ENCODE measurements around the gene SIGLEC8.

SIGLEC8 gene

DNA sequence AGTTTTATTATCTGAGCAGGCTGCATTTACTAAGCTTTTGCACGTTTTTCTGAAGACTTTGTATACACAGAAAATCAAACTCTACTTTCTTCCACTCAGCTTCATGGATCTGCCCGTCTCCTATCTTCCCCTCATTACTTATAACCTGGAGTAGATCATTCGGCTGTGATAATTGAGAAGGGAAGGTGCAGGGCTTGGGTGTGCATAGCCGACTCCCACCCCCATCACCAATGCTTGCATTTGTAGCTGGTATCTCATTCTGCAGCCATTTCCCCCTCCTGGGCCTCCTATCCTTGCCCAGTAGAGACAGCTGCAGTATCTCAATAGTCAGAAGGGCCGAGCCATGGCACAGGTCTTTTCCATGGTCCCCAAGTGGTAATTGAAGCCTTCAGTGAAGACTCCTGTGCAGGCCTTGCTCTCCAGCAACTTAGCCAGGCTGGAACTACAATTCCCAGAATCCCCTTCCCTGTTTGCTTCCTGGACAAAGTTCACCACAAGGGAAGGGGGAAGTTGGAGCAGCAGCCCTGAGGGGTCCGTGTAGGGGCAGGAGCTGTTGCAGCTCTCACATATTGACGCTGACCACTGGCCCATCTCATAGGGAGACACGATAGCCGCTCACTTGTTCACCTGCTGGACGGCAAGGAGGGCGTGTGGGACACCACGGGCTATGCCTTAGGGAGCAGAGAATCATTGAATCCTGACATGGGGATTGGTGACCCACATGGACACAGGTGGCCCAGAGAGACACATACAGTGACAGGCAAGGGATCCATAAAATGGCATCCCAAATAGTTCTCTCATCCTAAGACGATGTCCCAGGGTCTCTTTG, 2.1 kb upstream of the SIGLEC8 start:
- DNase-seq (ENCODE audit: low read depth in 2 of 2): peak in 1 of 2 donors; percentile 16
- no peak for TF ChIP-seq CTCF (IDR thresholded peaks at IDR 0.05; ENCODE audit: low read depth, low read length)
- H3K4me3 ChIP-seq (replicated peaks in 1 of 2; ENCODE audit: low read depth in 2 of 2, low read length in 2 of 2): peak overlapping the region in 1 of 2 donors; percentile 5

- TF ChIP-seq CTCF (IDR thresholded peaks at IDR 0.05; ENCODE audit: low read depth, low read length): no peak
- no peak for DNase-seq (ENCODE audit: low read depth in 2 of 2)
- no peak overlapping the region for H3K4me3 ChIP-seq (replicated peaks in 1 of 2; ENCODE audit: low read depth in 2 of 2, low read length in 2 of 2)
Measured at GRCh38 chr19:51458899-51459505, 748 bp upstream of the SIGLEC8 start.

- DNase-seq (ENCODE audit: low read depth in 2 of 2): no peak
- no peak overlapping the region for H3K4me3 ChIP-seq (replicated peaks in 1 of 2; ENCODE audit: low read depth in 2 of 2, low read length in 2 of 2)
- TF ChIP-seq CTCF (IDR thresholded peaks at IDR 0.05; ENCODE audit: low read depth, low read length): no peak
Measured at GRCh38 chr19:51457351-51458013, 772 bp downstream of the SIGLEC8 start.

- no peak for DNase-seq (ENCODE audit: low read depth in 2 of 2)
Measured at GRCh38 chr19:51456541-51457290, 1.5 kb downstream of the SIGLEC8 start.

DNA sequence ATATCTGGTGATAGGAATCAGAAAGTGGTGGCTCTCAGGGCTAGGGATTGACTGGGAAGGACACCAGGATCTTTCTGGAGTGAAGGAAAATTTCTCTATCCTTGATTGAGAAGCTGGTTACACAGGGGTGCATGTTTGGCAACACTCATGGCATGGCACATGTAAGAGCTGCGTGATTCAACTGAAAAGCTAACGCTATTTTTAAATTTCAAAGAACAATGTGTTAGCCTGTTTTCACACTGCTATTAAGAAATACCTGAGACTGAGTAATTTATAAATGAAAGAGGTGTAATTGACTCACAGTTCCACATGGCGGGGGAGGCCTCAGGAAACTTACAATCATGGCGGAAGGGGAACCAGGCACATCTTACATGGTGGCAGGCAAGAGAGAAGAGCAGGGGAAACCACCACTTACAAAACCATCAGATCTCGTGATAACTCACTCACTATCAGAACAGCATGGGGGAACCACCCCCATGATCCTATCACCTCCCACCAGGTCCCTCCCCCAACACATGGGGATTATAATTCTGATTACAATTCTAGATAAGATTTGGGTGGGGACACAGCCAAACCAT, 7.4 kb downstream of the SIGLEC8 start:
- TF ChIP-seq CTCF (IDR thresholded peaks at IDR 0.05; ENCODE audit: low read depth, low read length): no peak
- no peak for DNase-seq (ENCODE audit: low read depth in 2 of 2)
- no peak overlapping the region for H3K4me3 ChIP-seq (replicated peaks in 1 of 2; ENCODE audit: low read depth in 2 of 2, low read length in 2 of 2)

More at GRCh38 chr19:51456541-51457290, 1.5 kb downstream of the SIGLEC8 start:
- no peak for TF ChIP-seq CTCF (IDR thresholded peaks at IDR 0.05; ENCODE audit: low read depth, low read length)
- H3K4me3 ChIP-seq (replicated peaks in 1 of 2; ENCODE audit: low read depth in 2 of 2, low read length in 2 of 2): no peak overlapping the region

- no peak overlapping the region for H3K4me3 ChIP-seq (replicated peaks in 1 of 2; ENCODE audit: low read depth in 2 of 2, low read length in 2 of 2)
- no peak for DNase-seq (ENCODE audit: low read depth in 2 of 2)
- no peak for TF ChIP-seq CTCF (IDR thresholded peaks at IDR 0.05; ENCODE audit: low read depth, low read length)
Measured at GRCh38 chr19:51448411-51449016, 9.7 kb downstream of the SIGLEC8 start.
